ENCODE data around the gene INPP4B. TPM values are rescaled to one million over a fixed set of nuclear protein-coding genes. Genes with fewer than 3 reads are reported as not detected.

The INPP4B gene
- total RNA-seq, 1 donor from 2014 or later: 32.7 TPM

GRCh38 chr4:142567620-142568451, 278.3 kb downstream of the INPP4B start:
- DNase-seq (ENCODE audit: low spot score in 2 of 2): no peak
- Histone ChIP-seq H3K4me3 (peak overlapping the region; percentile 25 to 43), H3K27me3 (no peaks in the 10 kb centered on the region), H3K4me1 (peaks cover 0 to 5% of the 10 kb centered on the region in 2 donors), H3K27ac (peak overlapping the region; percentile 68 to 69), H3K9me3 (no peaks in the 10 kb centered on the region), H3K36me3 (no peaks in the 10 kb centered on the region)
- TF ChIP-seq, protein P1, sequence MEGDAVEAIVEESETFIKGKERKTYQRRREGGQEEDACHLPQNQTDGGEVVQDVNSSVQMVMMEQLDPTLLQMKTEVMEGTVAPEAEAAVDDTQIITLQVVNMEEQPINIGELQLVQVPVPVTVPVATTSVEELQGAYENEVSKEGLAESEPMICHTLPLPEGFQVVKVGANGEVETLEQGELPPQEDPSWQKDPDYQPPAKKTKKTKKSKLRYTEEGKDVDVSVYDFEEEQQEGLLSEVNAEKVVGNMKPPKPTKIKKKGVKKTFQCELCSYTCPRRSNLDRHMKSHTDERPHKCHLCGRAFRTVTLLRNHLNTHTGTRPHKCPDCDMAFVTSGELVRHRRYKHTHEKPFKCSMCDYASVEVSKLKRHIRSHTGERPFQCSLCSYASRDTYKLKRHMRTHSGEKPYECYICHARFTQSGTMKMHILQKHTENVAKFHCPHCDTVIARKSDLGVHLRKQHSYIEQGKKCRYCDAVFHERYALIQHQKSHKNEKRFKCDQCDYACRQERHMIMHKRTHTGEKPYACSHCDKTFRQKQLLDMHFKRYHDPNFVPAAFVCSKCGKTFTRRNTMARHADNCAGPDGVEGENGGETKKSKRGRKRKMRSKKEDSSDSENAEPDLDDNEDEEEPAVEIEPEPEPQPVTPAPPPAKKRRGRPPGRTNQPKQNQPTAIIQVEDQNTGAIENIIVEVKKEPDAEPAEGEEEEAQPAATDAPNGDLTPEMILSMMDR (IDR thresholded peaks at IDR 0.05): no peak
- intact Hi-C loops (cut with DNase I): loop anchor here (5.0 kb wide), 1 partner anchor 216 kb away; no protein-coding TSS in a partner anchor

DNA sequence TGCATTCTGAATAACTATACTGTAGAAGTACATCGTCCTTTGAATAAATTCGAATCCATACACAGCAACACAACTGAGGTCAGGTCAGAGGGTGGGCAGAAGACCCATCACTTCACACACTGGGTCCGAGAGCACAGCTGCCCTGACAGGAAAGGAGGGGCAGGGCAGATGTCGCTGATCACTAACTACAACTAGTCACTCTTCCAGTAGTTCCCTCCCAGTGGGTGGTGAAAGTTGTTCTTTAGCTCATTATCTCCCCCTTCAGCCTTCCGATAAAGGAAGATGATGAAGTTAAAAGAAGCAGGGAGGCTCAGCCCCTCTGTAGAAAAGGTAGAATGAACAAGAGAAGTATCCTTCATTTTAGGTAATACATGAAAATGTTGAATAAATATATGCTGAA, 278.9 kb downstream of the INPP4B start:
- TF ChIP-seq, protein P1 (IDR thresholded peaks at IDR 0.05): no peak
- intact Hi-C loops (cut with DNase I): loop anchor here (5.0 kb wide), 1 partner anchor 215 kb away; no protein-coding TSS in a partner anchor
- Histone ChIP-seq H3K27ac (peak overlapping the region; percentile 68 to 69), H3K9me3 (no peaks in the 10 kb centered on the region), H3K4me3 (no peak overlapping the region), H3K27me3 (no peaks in the 10 kb centered on the region), H3K36me3 (no peaks in the 10 kb centered on the region), H3K4me1 (peaks cover 0 to 5% of the 10 kb centered on the region in 2 donors)
- DNase-seq (ENCODE audit: low spot score in 2 of 2): no peak

GRCh38 chr4:142566777-142567176, 279.3 kb downstream of the INPP4B start:
- H3K27me3 ChIP-seq: no peaks in the 10 kb centered on the region
- DNase-seq (ENCODE audit: low spot score in 2 of 2): no peak
- peaks cover 0 to 5% of the 10 kb centered on the region in 2 donors for H3K4me1 ChIP-seq
- TF ChIP-seq, protein P1 (IDR thresholded peaks at IDR 0.05): no peak
- H3K4me3 ChIP-seq: no peak overlapping the region
- intact Hi-C loops (cut with DNase I): loop anchor here (5.0 kb wide), 1 partner anchor 214 kb away; no protein-coding TSS in a partner anchor
- peak overlapping the region; percentile 20 to 69 for H3K27ac ChIP-seq
- no peaks in the 10 kb centered on the region for H3K9me3 ChIP-seq
- no peaks in the 10 kb centered on the region for H3K36me3 ChIP-seq

DNA sequence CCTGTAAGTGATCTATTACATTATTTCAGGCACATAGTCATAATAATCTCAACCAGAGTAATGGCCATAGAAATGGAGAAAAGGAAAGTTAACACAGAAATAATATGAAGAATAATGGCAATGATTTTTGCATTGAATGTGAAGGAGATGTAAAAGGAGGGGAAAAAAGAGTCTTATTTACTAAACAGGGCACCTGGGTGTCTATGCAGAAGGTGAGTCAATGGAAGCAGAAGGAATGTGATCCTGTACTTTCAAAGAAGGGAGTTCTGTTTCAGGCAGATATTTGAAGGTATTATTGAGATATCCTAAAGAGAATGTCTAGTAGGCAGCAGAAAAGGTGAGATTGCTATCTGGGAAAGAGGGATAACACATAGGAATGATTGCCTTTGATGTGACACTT, 279.9 kb downstream of the INPP4B start:
- peak overlapping the region; percentile 3 to 20 for H3K27ac ChIP-seq
- H3K9me3 ChIP-seq: no peaks in the 10 kb centered on the region
- DNase-seq (ENCODE audit: low spot score in 2 of 2): no peak
- intact Hi-C loops (cut with DNase I): loop anchor here (5.0 kb wide), 1 partner anchor 214 kb away; no protein-coding TSS in a partner anchor
- TF ChIP-seq, protein P1 (IDR thresholded peaks at IDR 0.05): no peak
- no peaks in the 10 kb centered on the region for H3K36me3 ChIP-seq
- no peak overlapping the region for H3K4me3 ChIP-seq
- H3K27me3 ChIP-seq: no peaks in the 10 kb centered on the region
- H3K4me1 ChIP-seq: peaks cover 0 to 5% of the 10 kb centered on the region in 2 donors

DNA sequence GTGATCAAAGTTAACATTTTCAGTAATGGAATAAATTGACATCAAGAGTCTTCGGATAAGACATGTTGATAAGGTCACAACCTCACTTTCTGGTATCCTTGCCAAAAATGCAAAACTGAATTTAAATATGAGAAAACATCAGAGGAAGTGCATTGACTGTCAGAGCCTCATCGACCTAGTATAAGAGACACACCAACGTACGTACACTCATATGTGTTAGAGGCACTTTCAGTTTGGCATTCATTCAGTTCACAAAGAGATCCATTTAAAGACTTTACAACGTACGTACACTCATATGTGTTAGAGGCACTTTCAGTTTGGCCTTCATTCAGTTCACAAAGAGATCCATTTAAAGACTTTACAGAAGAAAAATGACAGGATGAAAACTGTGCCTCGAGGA, 280.3 kb downstream of the INPP4B start:
- H3K36me3 ChIP-seq: no peaks in the 10 kb centered on the region
- H3K4me1 ChIP-seq: peaks cover 0 to 5% of the 10 kb centered on the region in 2 donors
- intact Hi-C loops (cut with DNase I): loop anchor here (5.0 kb wide), 1 partner anchor 213 kb away; no protein-coding TSS in a partner anchor
- TF ChIP-seq, protein P1 (IDR thresholded peaks at IDR 0.05): no peak
- H3K27ac ChIP-seq: peak overlapping the region; percentile 3 to 20
- H3K4me3 ChIP-seq: peak overlapping the region in 1 of 2 donors; percentile 20
- no peaks in the 10 kb centered on the region for H3K27me3 ChIP-seq
- no peaks in the 10 kb centered on the region for H3K9me3 ChIP-seq
- no peak for DNase-seq (ENCODE audit: low spot score in 2 of 2)

All from ascending aorta (tissue), 2 donors.